H1 (cell line): ENCODE data around the gene RALGAPA1.

ENCODE experiments used
- CBX5 ChIP-seq: fragments of 300-800, 300-1000 bp; sonication (generic); IDR thresholded peaks from 2 replicates; pipeline ENCODE4 v1.7.1; 2016; ENCODE audit warnings: antibody characterized with exemption, low read length, low read depth
- CHD2 ChIP-seq: IDR thresholded peaks from 2 replicates; pipeline ENCODE4 v1.6.1; 2012; ENCODE audit warnings: low read length, improper control_type of control experiment
- EZH2 ChIP-seq: fragments of 200-600 bp; sonication (generic); IDR thresholded peaks from 2 replicates; pipeline ENCODE4 v1.7.1; 2012; ENCODE audit warnings: low read depth, mild to moderate bottlenecking, moderate library complexity, low read length, inconsistent platforms; ENCODE audit not compliant: severe bottlenecking
- HDAC6 ChIP-seq: IDR thresholded peaks from one replicate; pipeline ENCODE4 v1.7.1; 2012; ENCODE audit warnings: low read depth, mild to moderate bottlenecking, inconsistent platforms, low read length, moderate library complexity
- POLR2A ChIP-seq, 2 experiments: IDR thresholded peaks; 1 replicate in 1 of 2; 2 replicates in 1 of 2; pipeline ENCODE4 v1.6.1; 2011; ENCODE audit warnings: low read depth in 2 of 2, low read length in 2 of 2, mild to moderate bottlenecking in 2 of 2; ENCODE audit errors: control extremely low read depth in 1 of 2
- RXRA ChIP-seq: IDR thresholded peaks from 2 replicates; pipeline ENCODE4 v1.6.1; 2011; ENCODE audit warnings: low read depth, mild to moderate bottlenecking, low read length, moderate library complexity; ENCODE audit not compliant: insufficient read depth
- SIN3A ChIP-seq, 2 experiments: IDR thresholded peaks in 1 of 2; conservative IDR thresholded peaks in 1 of 2; 2 replicates each; pipeline ENCODE4 v1.6.1; 2011 to 2012; ENCODE audit warnings: low read length in 2 of 2, improper control_type of control experiment in 1 of 2, low read depth in 1 of 2, mild to moderate bottlenecking in 1 of 2
- SP2 ChIP-seq: IDR thresholded peaks from 2 replicates; pipeline ENCODE4 v1.6.1; 2012; ENCODE audit warnings: mild to moderate bottlenecking, low read length, inconsistent platforms
- TAF1 ChIP-seq: IDR thresholded peaks from 2 replicates; pipeline ENCODE4 v1.6.1; 2011; ENCODE audit warnings: mild to moderate bottlenecking, low read depth, low read length
- TF ChIP-seq, protein P1 (sequence below), 3 experiments: IDR thresholded peaks; 1 replicate in 2 of 3; 2 replicates in 1 of 3; pipeline versions ENCODE4 v1.5.1 to v1.6.1; 2011; ENCODE audit warnings: low read length in 3 of 3, mild to moderate bottlenecking in 3 of 3, inconsistent platforms in 2 of 3, low read depth in 1 of 3, moderate library complexity in 1 of 3; ENCODE audit not compliant: insufficient read depth in 1 of 3; ENCODE audit errors: control extremely low read depth in 1 of 3

DNA sequence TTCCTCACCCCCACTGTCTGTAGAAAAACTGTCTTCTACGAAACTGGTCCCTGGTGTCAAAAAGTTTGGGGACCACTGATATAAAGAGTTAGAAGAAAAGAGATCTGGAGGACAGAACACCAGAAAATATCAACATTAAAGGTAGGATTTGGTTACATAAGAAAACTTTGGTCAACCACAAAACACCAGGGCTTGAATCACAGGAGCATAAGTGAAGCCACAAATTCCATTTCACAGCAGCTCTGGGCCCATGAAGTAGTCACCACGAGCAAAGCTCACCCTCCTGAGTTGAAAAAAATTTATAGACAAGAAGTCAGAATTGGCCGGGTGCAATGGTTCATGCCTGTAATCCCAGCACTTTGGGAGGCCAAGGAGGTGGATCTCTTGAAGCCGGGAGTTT lies 19.4 kb downstream of the RALGAPA1 start:
- TF ChIP-seq TAF1: no peak
- TF ChIP-seq RXRA: no peak
- TF ChIP-seq CHD2: no peak
- no peak for TF ChIP-seq POLR2A (IDR thresholded peaks at IDR 0.05; ENCODE audit: control extremely low read depth in 1 of 2, low read depth in 2 of 2, low read length in 2 of 2)
- TF ChIP-seq CBX5: no peak
- no peak for TF ChIP-seq SP2
- no peak for TF ChIP-seq EZH2
- TF ChIP-seq, protein P1, sequence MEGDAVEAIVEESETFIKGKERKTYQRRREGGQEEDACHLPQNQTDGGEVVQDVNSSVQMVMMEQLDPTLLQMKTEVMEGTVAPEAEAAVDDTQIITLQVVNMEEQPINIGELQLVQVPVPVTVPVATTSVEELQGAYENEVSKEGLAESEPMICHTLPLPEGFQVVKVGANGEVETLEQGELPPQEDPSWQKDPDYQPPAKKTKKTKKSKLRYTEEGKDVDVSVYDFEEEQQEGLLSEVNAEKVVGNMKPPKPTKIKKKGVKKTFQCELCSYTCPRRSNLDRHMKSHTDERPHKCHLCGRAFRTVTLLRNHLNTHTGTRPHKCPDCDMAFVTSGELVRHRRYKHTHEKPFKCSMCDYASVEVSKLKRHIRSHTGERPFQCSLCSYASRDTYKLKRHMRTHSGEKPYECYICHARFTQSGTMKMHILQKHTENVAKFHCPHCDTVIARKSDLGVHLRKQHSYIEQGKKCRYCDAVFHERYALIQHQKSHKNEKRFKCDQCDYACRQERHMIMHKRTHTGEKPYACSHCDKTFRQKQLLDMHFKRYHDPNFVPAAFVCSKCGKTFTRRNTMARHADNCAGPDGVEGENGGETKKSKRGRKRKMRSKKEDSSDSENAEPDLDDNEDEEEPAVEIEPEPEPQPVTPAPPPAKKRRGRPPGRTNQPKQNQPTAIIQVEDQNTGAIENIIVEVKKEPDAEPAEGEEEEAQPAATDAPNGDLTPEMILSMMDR (IDR thresholded peaks at IDR 0.05; ENCODE audit: control extremely low read depth in 1 of 3, insufficient read depth in 1 of 3, low read depth in 1 of 3, low read length in 3 of 3): no peak
- TF ChIP-seq SIN3A (conservative IDR thresholded peaks at IDR 0.05 in 1 of 2, IDR thresholded peaks at IDR 0.05 in 1 of 2; ENCODE audit: low read depth in 1 of 2, low read length in 2 of 2): no peak
- TF ChIP-seq HDAC6: no peak
